LNCaP clone FGC (cell line): Measurements from ENCODE around the gene EVI5.
"Not testable (repeated sequence)": the region's sequence is repeated elsewhere in the genome, so short reads cannot be mapped to it uniquely, and the experiment has no call there.

ENCODE experiments used
- DNase-seq: peaks from one replicate; pipeline ENCODE4 v3.0.0-alpha.2; 2011; ENCODE audit warnings: low read depth
- H3K4me3 ChIP-seq: 2 replicates; pipeline ENCODE4 v1.5.1; 2011; ENCODE audit warnings: mild to moderate bottlenecking, low read depth, low read length, control low read depth
- CTCF ChIP-seq: IDR thresholded peaks from 2 replicates; pipeline ENCODE4 v1.5.1; 2012; ENCODE audit warnings: mild to moderate bottlenecking; ENCODE audit not compliant: control insufficient read depth, insufficient read depth; ENCODE audit errors: extremely low read depth

EVI5 gene

GRCh38 chr1:92739669-92740524 is 45.0 kb downstream of the EVI5 start:
- DNase-seq: peak; percentile 54
- TF ChIP-seq CTCF: no peak
- H3K4me3 ChIP-seq: peak overlapping the region; percentile 17; the same call in 1 of the 2 replicates

- DNase-seq: no peak
- TF ChIP-seq CTCF: peak; percentile 38
- no peak overlapping the region for H3K4me3 ChIP-seq
These were observed 48.5 kb downstream of the EVI5 start for GRCh38 chr1:92736395-92736794.

GRCh38 chr1:92730476-92730875 is 54.4 kb downstream of the EVI5 start:
- TF ChIP-seq CTCF: no peak
- H3K4me3 ChIP-seq: no peak overlapping the region
- no peak for DNase-seq

GRCh38 chr1:92728697-92729096 is 56.2 kb downstream of the EVI5 start:
- no peak for TF ChIP-seq CTCF
- no peak for DNase-seq
- H3K4me3 ChIP-seq: no peak overlapping the region

GRCh38 chr1:92723713-92724112 is 61.2 kb downstream of the EVI5 start:
- DNase-seq, H3K4me3 ChIP-seq: not testable (repeated sequence)

GRCh38 chr1:92721886-92722285 is 63.0 kb downstream of the EVI5 start:
- no peak overlapping the region for H3K4me3 ChIP-seq
- no peak for DNase-seq
- TF ChIP-seq CTCF: no peak

- H3K4me3 ChIP-seq, DNase-seq: not testable (repeated sequence)
These were observed 63.8 kb downstream of the EVI5 start for GRCh38 chr1:92721157-92721556.

GRCh38 chr1:92715476-92715951 is 69.4 kb downstream of the EVI5 start:
- DNase-seq, H3K4me3 ChIP-seq: not testable (repeated sequence)
